Subcutaneous abdominal adipose tissue (tissue), 5 donors: ENCODE measurements around the gene DVL3.
A peak's percentile ranks its signal among the peaks of the same experiment; 100 is the strongest.

Experiments used
- H3K27ac ChIP-seq: one replicate; pipeline ENCODE4 v1.7.0; 2013; ENCODE audit warnings: low read depth, mild to moderate bottlenecking, inconsistent platforms, low read length, moderate library complexity
- H3K27me3 ChIP-seq, 5 donors: one replicate each; pipeline ENCODE4 v1.7.0; 2013; ENCODE audit warnings: low read length in 5 of 5, inconsistent platforms in 1 of 5; ENCODE audit not compliant: control insufficient read depth in 5 of 5, insufficient read depth in 4 of 5
- H3K36me3 ChIP-seq, 5 donors: one replicate each; pipeline ENCODE4 v1.7.0; 2013; ENCODE audit warnings: low read length in 5 of 5; ENCODE audit not compliant: control insufficient read depth in 5 of 5, insufficient read depth in 5 of 5
- H3K4me1 ChIP-seq, 5 donors: one replicate each; pipeline ENCODE4 v1.7.0; 2013; ENCODE audit warnings: low read length in 5 of 5, mild to moderate bottlenecking in 3 of 5, moderate library complexity in 1 of 5; ENCODE audit not compliant: control insufficient read depth in 5 of 5, insufficient read depth in 5 of 5
- H3K4me3 ChIP-seq, 5 donors: one replicate each; pipeline ENCODE4 v1.7.0; 2013; ENCODE audit warnings: low read length in 5 of 5, low read depth in 1 of 5
- H3K9ac ChIP-seq, 5 donors: one replicate each; pipeline ENCODE4 v1.7.0; 2013; ENCODE audit warnings: low read length in 5 of 5, mild to moderate bottlenecking in 4 of 5, moderate library complexity in 3 of 5
- H3K9me3 ChIP-seq, 5 donors: one replicate each; pipeline ENCODE4 v1.7.0; 2013; ENCODE audit warnings: low read length in 5 of 5; ENCODE audit not compliant: control insufficient read depth in 5 of 5
- donor health status: healthy.
- donor health status: healthy.
- donor health status: healthy.
- donor health status: healthy.
- donor health status: healthy.

DVL3 gene

GRCh38 chr3:184175506-184175905 is 20.3 kb downstream of the DVL3 start:
- Histone ChIP-seq H3K4me3 (peak overlapping the region; percentile 87 to 97 (median 94)), H3K4me1 (peaks cover 17 to 75% (median 72%) of the 10 kb centered on the region in 5 donors), H3K36me3 (peaks cover 2 to 53% (median 50%) of the 10 kb centered on the region in 5 donors)

GRCh38 chr3:184175981-184176376 is 20.8 kb downstream of the DVL3 start:
- Histone ChIP-seq H3K4me3 (peak overlapping the region; percentile 87 to 97 (median 94)), H3K36me3 (peaks cover 2 to 53% (median 50%) of the 10 kb centered on the region in 5 donors)

More at GRCh38 chr3:184175506-184175905, 20.3 kb downstream of the DVL3 start:
- peak overlapping the region; percentile 94 for H3K27ac ChIP-seq
- peak overlapping the region; percentile 73 to 98 (median 93) for H3K9ac ChIP-seq
- H3K9me3 ChIP-seq: no peaks in the 10 kb centered on the region
- H3K27me3 ChIP-seq: no peaks in the 10 kb centered on the region

GRCh38 chr3:184176377-184177330 is 21.5 kb downstream of the DVL3 start:
- H3K27me3 ChIP-seq: no peaks in the 10 kb centered on the region
- no peaks in the 10 kb centered on the region for H3K9me3 ChIP-seq
- peak overlapping the region; percentile 94 for H3K27ac ChIP-seq
- H3K4me3 ChIP-seq: peak overlapping the region; percentile 87 to 97 (median 94)
- H3K4me1 ChIP-seq: peaks cover 17 to 67% (median 64%) of the 10 kb centered on the region in 5 donors
- peak overlapping the region; percentile 58 to 98 (median 93) for H3K9ac ChIP-seq
- peaks cover 2 to 53% (median 50%) of the 10 kb centered on the region in 5 donors for H3K36me3 ChIP-seq

More at GRCh38 chr3:184175981-184176376, 20.8 kb downstream of the DVL3 start:
- Histone ChIP-seq H3K9me3 (no peaks in the 10 kb centered on the region), H3K27ac (peak overlapping the region; percentile 94), H3K4me1 (peaks cover 17 to 71% (median 71%) of the 10 kb centered on the region in 5 donors), H3K27me3 (no peaks in the 10 kb centered on the region), H3K9ac (peak overlapping the region; percentile 73 to 98 (median 93))

GRCh38 chr3:184177331-184177731 is 22.2 kb downstream of the DVL3 start:
- peaks cover 17 to 60% (median 58%) of the 10 kb centered on the region in 5 donors for H3K4me1 ChIP-seq
- H3K27ac ChIP-seq: peak overlapping the region; percentile 94
- H3K36me3 ChIP-seq: peaks cover 5 to 55% (median 51%) of the 10 kb centered on the region in 5 donors
- peak overlapping the region; percentile 38 to 98 (median 89) for H3K9ac ChIP-seq
- H3K4me3 ChIP-seq: peak overlapping the region in 4 of 5 donors; percentile 87 to 97 (median 96)
- no peaks in the 10 kb centered on the region for H3K9me3 ChIP-seq
- H3K27me3 ChIP-seq: no peaks in the 10 kb centered on the region

GRCh38 chr3:184177767-184178306 is 22.7 kb downstream of the DVL3 start:
- Histone ChIP-seq H3K4me3 (peak overlapping the region in 2 of 5 donors; percentile 9 to 97), H3K36me3 (peaks cover 8 to 60% (median 57%) of the 10 kb centered on the region in 5 donors)

GRCh38 chr3:184178521-184179138 is 23.5 kb downstream of the DVL3 start:
- H3K36me3 ChIP-seq: peaks cover 11 to 68% (median 64%) of the 10 kb centered on the region in 5 donors
- H3K4me1 ChIP-seq: peaks cover 17 to 51% (median 45%) of the 10 kb centered on the region in 5 donors
- peak overlapping the region in 2 of 5 donors; percentile 20 to 28 for H3K9ac ChIP-seq

More at GRCh38 chr3:184177767-184178306, 22.7 kb downstream of the DVL3 start:
- H3K27me3 ChIP-seq: no peaks in the 10 kb centered on the region
- no peaks in the 10 kb centered on the region for H3K9me3 ChIP-seq
- H3K27ac ChIP-seq: peak overlapping the region; percentile 94
- peak overlapping the region in 3 of 5 donors; percentile 28 to 93 (median 38) for H3K9ac ChIP-seq
- peaks cover 17 to 56% (median 53%) of the 10 kb centered on the region in 5 donors for H3K4me1 ChIP-seq

GRCh38 chr3:184180165-184180564 is 25.0 kb downstream of the DVL3 start:
- Histone ChIP-seq H3K36me3 (peaks cover 11 to 77% (median 71%) of the 10 kb centered on the region in 5 donors), H3K4me1 (peaks cover 16 to 43% (median 40%) of the 10 kb centered on the region in 5 donors), H3K27ac (no peak overlapping the region), H3K4me3 (no peak overlapping the region), H3K27me3 (no peaks in the 10 kb centered on the region), H3K9ac (no peak overlapping the region), H3K9me3 (no peaks in the 10 kb centered on the region)

More at GRCh38 chr3:184178521-184179138, 23.5 kb downstream of the DVL3 start:
- Histone ChIP-seq H3K27me3 (no peaks in the 10 kb centered on the region), H3K9me3 (no peaks in the 10 kb centered on the region), H3K4me3 (no peak overlapping the region), H3K27ac (peak overlapping the region; percentile 94)

- peaks cover 11 to 77% (median 71%) of the 10 kb centered on the region in 5 donors for H3K36me3 ChIP-seq
- H3K27me3 ChIP-seq: no peaks in the 10 kb centered on the region
- no peak overlapping the region for H3K9ac ChIP-seq
- no peak overlapping the region for H3K4me3 ChIP-seq
- no peaks in the 10 kb centered on the region for H3K9me3 ChIP-seq
- H3K4me1 ChIP-seq: peaks cover 14 to 40% (median 33%) of the 10 kb centered on the region in 5 donors
- no peak overlapping the region for H3K27ac ChIP-seq
Observed at GRCh38 chr3:184181596-184181995, 26.4 kb downstream of the DVL3 start.

GRCh38 chr3:184183679-184184078 is 28.5 kb downstream of the DVL3 start:
- Histone ChIP-seq H3K4me3 (no peak overlapping the region), H3K4me1 (peaks cover 3 to 40% (median 27%) of the 10 kb centered on the region in 5 donors), H3K9me3 (no peaks in the 10 kb centered on the region), H3K9ac (no peak overlapping the region), H3K27me3 (no peaks in the 10 kb centered on the region), H3K27ac (no peak overlapping the region), H3K36me3 (peaks cover 8 to 72% (median 63%) of the 10 kb centered on the region in 5 donors)
